Measurements from ENCODE around the gene RASAL1. TPM values are rescaled to one million over a fixed set of nuclear protein-coding genes. Genes with fewer than 3 reads are reported as not detected.
A peak's percentile ranks its signal among the peaks of the same experiment; 100 is the strongest.
"Not testable (repeated sequence)": the region's sequence is repeated elsewhere in the genome, so short reads cannot be mapped to it uniquely, and the experiment has no call there.

Gene RASAL1
- total and polyA plus RNA-seq, 4 experiments from 2014 or later: 0.10 to 1.4 (median 0.63) TPM

DNA sequence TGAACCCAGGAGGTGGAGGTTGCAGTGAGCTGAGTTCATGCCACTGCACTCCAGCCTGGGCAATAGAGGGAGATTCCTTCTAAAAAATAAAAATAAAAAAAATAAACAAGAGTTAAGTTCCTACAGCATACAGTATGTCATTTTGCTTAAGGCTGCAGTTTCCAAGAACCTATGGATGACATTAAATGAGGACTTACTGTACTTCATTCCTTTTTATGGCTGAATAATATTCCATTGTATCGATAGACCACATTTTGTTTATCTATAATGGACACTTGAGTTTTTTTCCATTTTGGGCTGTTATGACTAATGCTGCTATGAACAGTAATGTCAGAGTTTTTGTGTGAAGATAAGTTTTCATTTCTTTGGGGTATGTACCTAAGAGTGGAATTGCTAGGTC, 17.4 kb downstream of the RASAL1 start:
- Histone ChIP-seq H3K4me3 (ENCODE audit: low read length in 2 of 2) (no peak overlapping the region), H3K4me1 (ENCODE audit: insufficient read depth, low read length) (no peaks in the 10 kb centered on the region), H3K27me3 (ENCODE audit: insufficient read depth, low read length) (no peaks in the 10 kb centered on the region), H3K27ac (ENCODE audit: low read depth, low read length) (no peak overlapping the region), H3K9me3 (ENCODE audit: control insufficient read depth in 1 of 2, low read length in 2 of 2) (no peaks in the 10 kb centered on the region), H3K36me3 (ENCODE audit: insufficient read depth, low read length) (no peaks in the 10 kb centered on the region)
- H3K4me3 Mint-ChIP-seq: no peak overlapping the region
- H3K27me3 Mint-ChIP-seq: peaks cover 2% of the 10 kb centered on the region in 2 donors
- H3K4me1 Mint-ChIP-seq: no peaks in the 10 kb centered on the region
- ChIA-PET CTCF (ENCODE audit: partially characterized antibody) (no interaction called here), POLR2A (ENCODE audit: partially characterized antibody) (no interaction called here)
- DNase-seq: no peak
- H3K27ac Mint-ChIP-seq: no peak overlapping the region
- no peaks in the 10 kb centered on the region for H3K36me3 Mint-ChIP-seq
- peaks cover 0 to 7% (median 1%) of the 10 kb centered on the region in 8 donors for H3K9me3 Mint-ChIP-seq
- intact Hi-C loops (cut with micrococcal nuclease): no loop called here

DNA sequence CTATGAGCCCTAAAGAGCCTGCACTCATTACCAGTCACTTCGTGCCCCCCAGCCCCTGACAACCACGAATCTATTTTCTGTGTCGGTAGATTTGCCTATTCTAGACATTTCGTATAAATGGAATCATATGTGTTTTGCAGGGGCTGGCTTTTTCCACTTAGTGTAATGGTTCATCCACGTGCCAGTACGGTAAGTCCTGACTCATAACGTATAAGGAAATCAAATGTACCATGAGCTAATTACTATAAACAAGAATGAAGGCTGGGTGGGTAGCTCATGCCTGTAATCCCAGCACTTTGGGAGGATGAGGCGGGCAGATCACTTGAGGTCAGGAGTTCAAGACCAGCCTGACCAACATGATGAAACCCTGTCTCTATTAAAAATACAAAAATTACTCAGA, 17.9 kb downstream of the RASAL1 start:
- H3K36me3 Mint-ChIP-seq; POLR2A ChIA-PET (ENCODE audit: partially characterized antibody); H3K27me3 Mint-ChIP-seq; H3K4me1 ChIP-seq (ENCODE audit: insufficient read depth, low read length); DNase-seq; H3K27me3 ChIP-seq (ENCODE audit: insufficient read depth, low read length); H3K36me3 ChIP-seq (ENCODE audit: insufficient read depth, low read length); H3K4me3 Mint-ChIP-seq; H3K27ac ChIP-seq (ENCODE audit: low read depth, low read length); H3K9me3 ChIP-seq (ENCODE audit: control insufficient read depth in 1 of 2, low read length in 2 of 2); intact Hi-C loops (cut with micrococcal nuclease); H3K4me3 ChIP-seq (ENCODE audit: low read length in 2 of 2); H3K4me1 Mint-ChIP-seq; H3K27ac Mint-ChIP-seq; H3K9me3 Mint-ChIP-seq; CTCF ChIA-PET (ENCODE audit: partially characterized antibody): not testable (repeated sequence)

DNA sequence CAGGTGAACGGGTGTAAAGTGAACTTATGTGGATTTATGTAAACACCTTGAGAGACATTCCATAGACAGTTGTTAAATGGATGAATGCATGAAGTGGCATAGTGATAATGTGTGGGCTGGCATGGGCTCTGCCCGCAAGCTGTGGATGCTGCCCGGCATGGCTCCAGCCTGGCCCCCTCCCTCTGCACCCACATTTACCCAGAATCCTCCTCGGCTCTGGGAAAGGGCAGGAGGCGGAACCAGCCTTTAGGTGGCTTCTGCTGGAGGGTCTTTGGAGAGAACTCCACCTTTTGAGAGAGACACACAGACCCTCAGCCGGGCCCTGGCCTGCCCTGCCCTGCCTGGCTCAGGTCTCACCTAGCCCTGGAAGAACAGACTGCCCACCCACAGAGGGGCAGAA, 18.7 kb downstream of the RASAL1 start:
- ChIA-PET POLR2A (ENCODE audit: partially characterized antibody) (no interaction called here), CTCF (ENCODE audit: partially characterized antibody) (no interaction called here)
- H3K27ac ChIP-seq (ENCODE audit: low read depth, low read length): no peak overlapping the region
- H3K4me3 ChIP-seq (ENCODE audit: low read length in 2 of 2): no peak overlapping the region
- no peaks in the 10 kb centered on the region for H3K9me3 Mint-ChIP-seq
- no peaks in the 10 kb centered on the region for H3K27me3 ChIP-seq (ENCODE audit: insufficient read depth, low read length)
- H3K36me3 ChIP-seq (ENCODE audit: insufficient read depth, low read length): no peaks in the 10 kb centered on the region
- no peaks in the 10 kb centered on the region for H3K4me1 Mint-ChIP-seq
- DNase-seq: no peak
- H3K4me1 ChIP-seq (ENCODE audit: insufficient read depth, low read length): no peaks in the 10 kb centered on the region
- peaks cover 0 to 2% of the 10 kb centered on the region in 2 donors for H3K27me3 Mint-ChIP-seq
- H3K36me3 Mint-ChIP-seq: no peaks in the 10 kb centered on the region
- no peaks in the 10 kb centered on the region for H3K9me3 ChIP-seq (ENCODE audit: control insufficient read depth in 1 of 2, low read length in 2 of 2)
- no peak overlapping the region for H3K4me3 Mint-ChIP-seq
- intact Hi-C loops (cut with micrococcal nuclease): no loop called here
- no peak overlapping the region for H3K27ac Mint-ChIP-seq

DNA sequence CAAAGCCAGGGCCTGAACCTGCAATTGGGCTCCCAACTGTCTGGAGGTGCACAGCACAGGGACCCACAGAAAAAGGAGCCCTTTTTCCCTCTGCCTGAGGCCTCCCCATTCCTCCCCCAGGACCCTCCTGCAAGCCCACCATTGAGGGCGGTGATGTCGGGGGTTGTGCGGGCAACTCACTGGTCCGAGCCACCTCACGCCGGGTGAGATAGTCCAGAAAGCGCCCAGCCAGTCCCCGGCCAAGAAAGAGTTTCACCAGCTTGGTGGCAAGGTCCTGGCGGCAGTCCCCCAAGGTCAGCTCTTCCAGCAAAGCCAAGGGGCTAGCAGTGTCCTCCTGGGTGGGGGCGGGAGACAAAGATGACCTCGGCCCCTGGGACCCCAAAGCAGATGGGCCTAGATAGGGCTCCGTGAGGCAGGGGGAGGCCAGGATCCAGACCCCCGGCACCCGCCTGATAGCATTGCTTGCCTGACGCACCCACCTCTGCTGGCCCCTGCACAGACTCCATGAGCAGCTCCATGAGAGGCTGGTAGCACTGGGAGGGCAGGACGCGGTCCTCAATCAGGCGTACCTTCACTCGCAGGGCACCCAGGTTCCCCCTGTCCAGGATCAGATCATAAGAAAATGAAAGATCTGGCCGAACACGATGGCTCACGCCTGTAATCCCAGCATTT, 20.0 kb downstream of the RASAL1 start:
- intact Hi-C loops (cut with micrococcal nuclease): no loop called here
- no peak overlapping the region for H3K4me3 Mint-ChIP-seq
- peak overlapping the region in 1 of 7 donors; percentile 68 for H3K27ac Mint-ChIP-seq
- POLR2A ChIA-PET (ENCODE audit: partially characterized antibody): interaction anchor here (1.0 kb wide), 1 partner anchor 51 kb away, joined by 3 read pairs; no protein-coding TSS in a partner anchor
- CTCF ChIA-PET (ENCODE audit: partially characterized antibody): interaction anchor here (0.9 to 1.5 kb wide), 3 partner anchors 18 to 67 kb away, joined by 4 read pairs; no protein-coding TSS in a partner anchor
- Histone ChIP-seq H3K4me1 (ENCODE audit: insufficient read depth, low read length) (peaks cover under 1% of the 10 kb centered on the region), H3K27ac (ENCODE audit: low read depth, low read length) (no peak overlapping the region), H3K9me3 (ENCODE audit: control insufficient read depth in 1 of 2, low read length in 2 of 2) (no peaks in the 10 kb centered on the region), H3K27me3 (ENCODE audit: insufficient read depth, low read length) (no peaks in the 10 kb centered on the region), H3K36me3 (ENCODE audit: insufficient read depth, low read length) (no peaks in the 10 kb centered on the region), H3K4me3 (ENCODE audit: low read length in 2 of 2) (no peak overlapping the region)
- no peaks in the 10 kb centered on the region for H3K9me3 Mint-ChIP-seq
- H3K36me3 Mint-ChIP-seq: no peaks in the 10 kb centered on the region
- DNase-seq: no peak
- peaks cover 0 to 2% of the 10 kb centered on the region in 2 donors for H3K27me3 Mint-ChIP-seq
- peaks cover 0 to 5% (median 2%) of the 10 kb centered on the region in 4 donors for H3K4me1 Mint-ChIP-seq

DNA sequence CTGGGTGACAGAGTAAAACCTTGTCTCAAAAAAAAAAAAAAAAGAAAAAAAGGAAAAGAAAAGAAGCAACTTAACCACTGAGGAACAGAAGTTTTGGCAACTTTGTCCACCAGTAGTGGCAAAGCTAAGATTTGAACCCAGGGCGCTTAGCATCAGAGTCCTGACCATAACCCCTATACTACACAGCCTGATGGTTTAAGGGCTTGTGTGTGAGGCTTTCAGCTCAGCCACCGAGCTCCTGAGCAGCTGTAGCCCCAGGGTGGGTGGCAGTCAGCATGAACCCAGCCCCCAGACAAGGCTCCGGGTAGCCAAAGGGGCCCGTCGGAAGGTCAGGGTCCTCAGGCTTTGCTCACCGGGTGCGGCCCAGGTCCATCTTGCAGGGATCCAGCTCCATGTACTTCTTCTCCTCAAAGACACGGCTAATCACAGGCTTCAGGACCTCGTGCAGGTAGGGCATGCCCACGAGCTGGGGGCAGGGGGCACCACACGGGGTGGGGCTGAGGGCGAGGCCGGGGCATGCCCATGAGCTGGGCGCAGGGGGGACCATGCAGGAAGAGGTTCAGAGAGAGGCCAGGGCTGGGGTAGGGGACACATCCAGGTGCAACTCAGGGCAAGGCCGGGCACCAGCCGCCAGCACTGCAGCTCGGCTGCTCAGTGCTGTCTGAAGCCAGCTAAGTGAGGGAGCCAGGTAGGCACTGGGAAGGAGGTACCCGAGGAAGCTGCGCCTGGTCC, 20.9 kb downstream of the RASAL1 start:
- intact Hi-C loops (cut with micrococcal nuclease): no loop called here
- H3K27me3 ChIP-seq (ENCODE audit: insufficient read depth, low read length): no peaks in the 10 kb centered on the region
- ChIA-PET POLR2A (ENCODE audit: partially characterized antibody) (interaction anchor here (1.0 kb wide), 1 partner anchor 50 kb away, joined by 3 read pairs; no protein-coding TSS in a partner anchor), CTCF (ENCODE audit: partially characterized antibody) (interaction anchor here (0.9 to 1.5 kb wide), 6 partner anchors 16 to 66 kb away, joined by 3 to 4 read pairs (median 4); no protein-coding TSS in a partner anchor)
- no peak overlapping the region for H3K4me3 ChIP-seq (ENCODE audit: low read length in 2 of 2)
- H3K27me3 Mint-ChIP-seq: peaks cover 0 to 2% of the 10 kb centered on the region in 2 donors
- no peaks in the 10 kb centered on the region for H3K36me3 Mint-ChIP-seq
- H3K4me1 Mint-ChIP-seq: peaks cover 3 to 15% (median 9%) of the 10 kb centered on the region in 4 donors
- H3K9me3 ChIP-seq (ENCODE audit: control insufficient read depth in 1 of 2, low read length in 2 of 2): no peaks in the 10 kb centered on the region
- H3K36me3 ChIP-seq (ENCODE audit: insufficient read depth, low read length): no peaks in the 10 kb centered on the region
- H3K27ac ChIP-seq (ENCODE audit: low read depth, low read length): no peak overlapping the region
- DNase-seq: no peak
- no peaks in the 10 kb centered on the region for H3K9me3 Mint-ChIP-seq
- peaks cover 6% of the 10 kb centered on the region for H3K4me1 ChIP-seq (ENCODE audit: insufficient read depth, low read length)
- no peak overlapping the region for H3K4me3 Mint-ChIP-seq
- H3K27ac Mint-ChIP-seq: no peak overlapping the region

DNA sequence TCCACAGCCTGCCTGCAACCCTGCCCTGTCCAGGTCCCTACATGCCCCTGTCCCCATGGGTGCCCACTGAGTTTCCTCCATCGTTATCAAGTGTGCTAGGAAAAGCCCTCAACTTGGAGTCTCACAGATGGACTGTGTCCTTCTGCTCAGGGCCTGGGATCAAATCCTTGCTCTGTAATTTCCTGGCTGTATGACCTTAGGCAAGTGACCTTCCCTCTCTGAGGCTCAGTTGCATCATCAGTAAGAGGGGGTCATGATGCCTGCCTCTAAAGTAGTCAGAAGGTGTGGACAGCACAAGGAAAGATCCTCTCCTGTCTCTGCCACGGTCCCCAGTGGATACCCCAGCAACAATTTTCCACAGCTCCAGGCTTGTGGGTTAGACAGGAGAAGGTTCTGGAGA, 22.2 kb downstream of the RASAL1 start:
- Mint-ChIP-seq H3K27ac (no peak overlapping the region), H3K27me3 (peaks cover 0 to 2% of the 10 kb centered on the region in 2 donors)
- POLR2A ChIA-PET (ENCODE audit: partially characterized antibody): no interaction called here

DNA sequence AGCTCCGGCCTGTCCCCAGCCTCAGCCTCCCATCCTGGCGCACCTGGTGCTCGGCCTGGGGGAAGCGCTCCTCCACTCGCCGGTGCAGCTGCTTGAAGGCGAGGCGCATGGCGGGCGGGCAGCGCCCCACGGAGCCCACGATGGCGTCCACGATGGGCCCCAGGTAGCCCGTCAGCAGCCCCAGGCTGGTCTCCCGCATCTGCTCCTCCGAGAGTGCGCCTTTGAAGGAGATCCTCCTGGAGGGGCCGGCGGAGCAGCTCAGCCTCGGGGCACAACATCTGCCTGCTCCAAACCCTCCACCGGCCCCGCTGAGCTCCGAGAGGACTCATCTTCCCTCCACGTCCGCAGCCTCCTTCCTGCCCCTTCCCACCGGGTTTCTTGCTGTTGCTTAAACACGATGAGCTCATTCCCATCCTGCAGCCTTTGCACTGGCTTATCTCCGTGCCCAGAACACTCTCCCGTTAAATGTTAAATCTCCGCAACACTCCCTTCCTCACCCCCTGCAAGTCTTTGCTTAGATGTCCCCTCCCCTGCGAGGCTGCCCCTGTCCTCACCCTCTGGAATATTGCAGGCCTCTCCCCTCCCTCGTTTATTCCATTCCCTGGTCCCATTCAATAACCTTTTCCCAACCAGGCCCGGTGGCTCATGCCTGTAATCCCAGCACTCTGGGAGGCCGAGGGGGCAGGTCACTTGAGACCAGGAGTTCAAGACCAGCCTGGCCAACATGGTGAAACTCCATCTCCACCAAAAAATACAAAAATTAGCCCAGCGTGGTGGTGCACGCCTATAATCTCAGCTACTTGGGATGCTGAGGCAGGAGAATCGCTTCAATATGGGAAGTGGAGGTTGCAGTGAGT, 23.3 kb downstream of the RASAL1 start:
- Mint-ChIP-seq H3K4me1 (peaks cover 3 to 23% (median 10%) of the 10 kb centered on the region in 4 donors), H3K27ac (no peak overlapping the region), H3K9me3 (no peaks in the 10 kb centered on the region), H3K27me3 (peaks cover 0 to 2% of the 10 kb centered on the region in 2 donors), H3K36me3 (no peaks in the 10 kb centered on the region), H3K4me3 (no peak overlapping the region)
- Histone ChIP-seq H3K4me1 (ENCODE audit: insufficient read depth, low read length) (peaks cover 6% of the 10 kb centered on the region), H3K36me3 (ENCODE audit: insufficient read depth, low read length) (no peaks in the 10 kb centered on the region), H3K27me3 (ENCODE audit: insufficient read depth, low read length) (no peaks in the 10 kb centered on the region), H3K27ac (ENCODE audit: low read depth, low read length) (no peak overlapping the region), H3K9me3 (ENCODE audit: control insufficient read depth in 1 of 2, low read length in 2 of 2) (no peaks in the 10 kb centered on the region), H3K4me3 (ENCODE audit: low read length in 2 of 2) (no peak overlapping the region)
- DNase-seq: no peak
- intact Hi-C loops (cut with micrococcal nuclease): no loop called here
- CTCF ChIA-PET (ENCODE audit: partially characterized antibody): interaction anchor here (1.0 to 1.9 kb wide), 4 partner anchors 9 to 119 kb away, joined by 3 to 5 read pairs (median 3); no protein-coding TSS in a partner anchor
- POLR2A ChIA-PET (ENCODE audit: partially characterized antibody): no interaction called here

More for the DNA sequence above, 22.2 kb downstream of the RASAL1 start:
- no peaks in the 10 kb centered on the region for H3K36me3 Mint-ChIP-seq
- Histone ChIP-seq H3K27me3 (ENCODE audit: insufficient read depth, low read length) (no peaks in the 10 kb centered on the region), H3K9me3 (ENCODE audit: control insufficient read depth in 1 of 2, low read length in 2 of 2) (no peaks in the 10 kb centered on the region), H3K4me3 (ENCODE audit: low read length in 2 of 2) (no peak overlapping the region), H3K27ac (ENCODE audit: low read depth, low read length) (no peak overlapping the region), H3K4me1 (ENCODE audit: insufficient read depth, low read length) (peaks cover 6% of the 10 kb centered on the region), H3K36me3 (ENCODE audit: insufficient read depth, low read length) (no peaks in the 10 kb centered on the region)
- H3K9me3 Mint-ChIP-seq: no peaks in the 10 kb centered on the region
- no peak for DNase-seq
- intact Hi-C loops (cut with micrococcal nuclease): no loop called here
- no peak overlapping the region for H3K4me3 Mint-ChIP-seq
- H3K4me1 Mint-ChIP-seq: peaks cover 3 to 17% (median 10%) of the 10 kb centered on the region in 4 donors
- CTCF ChIA-PET (ENCODE audit: partially characterized antibody): no interaction called here

All from CD4-positive, alpha-beta memory T cell (primary cell).